ENCODE data around the gene NEMF. TPM values are rescaled to one million over a fixed set of nuclear protein-coding genes. Genes with fewer than 3 reads are reported as not detected.
A peak's percentile ranks its signal among the peaks of the same experiment; 100 is the strongest.

The NEMF gene
- total RNA-seq, 1 donor from 2014 or later: 110 TPM

DNA sequence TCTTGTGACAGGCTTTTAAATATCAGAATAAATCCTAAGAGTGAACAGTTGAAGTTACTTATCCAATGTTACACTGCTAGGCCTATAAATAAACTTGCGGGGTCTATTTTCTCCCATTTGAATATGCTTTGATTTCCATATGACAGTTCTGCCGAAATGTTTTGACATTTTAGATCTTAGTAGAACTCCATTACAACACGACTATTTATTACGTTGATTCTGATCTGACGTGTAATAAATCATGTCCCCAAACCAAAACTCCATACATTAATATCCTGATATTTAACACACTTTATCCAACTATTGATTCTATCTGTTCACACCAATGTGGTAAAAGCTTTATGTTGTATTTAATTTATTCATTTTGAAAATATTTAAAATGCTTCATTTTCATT, 16.1 kb upstream of the NEMF start:
- ATAC-seq (ENCODE audit: low read depth): no peak
- Mint-ChIP-seq H3K4me1 (peaks cover 43% of the 10 kb centered on the region), H3K9me3 (no peaks in the 10 kb centered on the region), H3K27me3 (no peaks in the 10 kb centered on the region), H3K4me3 (peak overlapping the region; percentile 95), H3K27ac (peak overlapping the region; percentile 100), H3K36me3 (ENCODE audit: low read depth) (no peaks in the 10 kb centered on the region)
- no peak for DNase-seq
- ChIA-PET CTCF (interaction anchor here (0.6 to 8.5 kb wide), 10 partner anchors 10 to 236 kb away, joined by 3 to 90 read pairs (median 4); partner anchors contain the start of gene NEMF), POLR2A (interaction anchor here (0.6 to 11.5 kb wide), 31 partner anchors 11 to 362 kb away, joined by 3 to 233 read pairs (median 12); partner anchors contain the start of genes ARF6, NEMF, SOS2 and VCPKMT)
- no peak for TF ChIP-seq CTCF (IDR thresholded peaks at IDR 0.05)
- intact Hi-C loops (cut with micrococcal nuclease): loop anchor here (1.0 to 10.0 kb wide), 8 partner anchors 24 to 1996 kb away; partner anchors contain the start of genes GNG2 and SAV1

GRCh38 chr14:49867831-49868719, 15.5 kb upstream of the NEMF start:
- Mint-ChIP-seq H3K9me3 (no peaks in the 10 kb centered on the region), H3K36me3 (ENCODE audit: low read depth) (peaks cover 3% of the 10 kb centered on the region), H3K4me1 (peaks cover 44% of the 10 kb centered on the region), H3K27me3 (no peaks in the 10 kb centered on the region), H3K4me3 (peak overlapping the region; percentile 95), H3K27ac (peak overlapping the region; percentile 100)
- no peak for TF ChIP-seq CTCF (IDR thresholded peaks at IDR 0.05)
- ATAC-seq (ENCODE audit: low read depth) (peak; percentile 84), DNase-seq (peak; percentile 85)
- ChIA-PET CTCF (interaction anchor here (0.6 to 8.5 kb wide), 13 partner anchors 11 to 238 kb away, joined by 3 to 90 read pairs (median 5); partner anchors contain the start of gene NEMF), POLR2A (interaction anchor here (0.6 to 11.5 kb wide), 36 partner anchors 12 to 363 kb away, joined by 3 to 233 read pairs (median 10); partner anchors contain the start of genes ARF6, KLHDC2, NEMF and SOS2)
- intact Hi-C loops (cut with micrococcal nuclease): loop anchor here (1.0 to 10.0 kb wide), 8 partner anchors 24 to 1997 kb away; partner anchors contain the start of genes GNG2 and SAV1

DNA sequence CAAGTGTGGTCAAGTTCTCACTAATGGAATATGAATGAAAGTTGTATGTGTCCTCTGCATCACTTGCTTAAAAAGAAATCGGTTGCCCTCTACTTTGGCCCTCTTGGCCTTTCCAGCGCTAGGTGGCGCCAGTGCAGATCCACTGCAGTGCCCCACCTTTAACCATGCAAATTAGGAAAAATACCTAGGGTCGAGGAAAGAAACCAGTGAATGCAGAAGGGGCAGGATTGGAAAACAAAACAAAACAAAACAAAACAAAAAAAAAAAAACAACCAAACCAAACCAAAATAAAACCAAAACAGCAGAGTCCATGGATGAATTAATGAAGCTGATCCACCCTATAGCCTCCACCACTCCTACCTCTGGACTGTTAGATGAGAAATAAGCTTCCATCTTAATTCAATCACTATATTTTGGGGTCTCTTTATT, 12.9 kb upstream of the NEMF start:
- peaks cover 2% of the 10 kb centered on the region for H3K27me3 Mint-ChIP-seq
- H3K36me3 Mint-ChIP-seq (ENCODE audit: low read depth): peaks cover 15% of the 10 kb centered on the region
- POLR2A ChIA-PET: interaction anchor here (0.6 to 11.5 kb wide), 22 partner anchors 13 to 399 kb away, joined by 3 to 233 read pairs (median 6); partner anchors contain the start of genes ARF6 and NEMF
- no peak overlapping the region for H3K4me3 Mint-ChIP-seq
- DNase-seq: peak; percentile 72
- intact Hi-C loops (cut with micrococcal nuclease): loop anchor here (1.0 to 10.0 kb wide), 4 partner anchors 240 to 1999 kb away; partner anchors contain the start of genes GNG2 and SAV1
- H3K27ac Mint-ChIP-seq: no peak overlapping the region
- no peak for TF ChIP-seq CTCF (IDR thresholded peaks at IDR 0.05)
- no peaks in the 10 kb centered on the region for H3K9me3 Mint-ChIP-seq
- no peak for ATAC-seq (ENCODE audit: low read depth)
- H3K4me1 Mint-ChIP-seq: peaks cover 45% of the 10 kb centered on the region
- CTCF ChIA-PET: interaction anchor here (0.5 to 8.5 kb wide), 21 partner anchors 12 to 251 kb away, joined by 3 to 90 read pairs (median 4); partner anchors contain the start of genes ARF6 and VCPKMT

DNA sequence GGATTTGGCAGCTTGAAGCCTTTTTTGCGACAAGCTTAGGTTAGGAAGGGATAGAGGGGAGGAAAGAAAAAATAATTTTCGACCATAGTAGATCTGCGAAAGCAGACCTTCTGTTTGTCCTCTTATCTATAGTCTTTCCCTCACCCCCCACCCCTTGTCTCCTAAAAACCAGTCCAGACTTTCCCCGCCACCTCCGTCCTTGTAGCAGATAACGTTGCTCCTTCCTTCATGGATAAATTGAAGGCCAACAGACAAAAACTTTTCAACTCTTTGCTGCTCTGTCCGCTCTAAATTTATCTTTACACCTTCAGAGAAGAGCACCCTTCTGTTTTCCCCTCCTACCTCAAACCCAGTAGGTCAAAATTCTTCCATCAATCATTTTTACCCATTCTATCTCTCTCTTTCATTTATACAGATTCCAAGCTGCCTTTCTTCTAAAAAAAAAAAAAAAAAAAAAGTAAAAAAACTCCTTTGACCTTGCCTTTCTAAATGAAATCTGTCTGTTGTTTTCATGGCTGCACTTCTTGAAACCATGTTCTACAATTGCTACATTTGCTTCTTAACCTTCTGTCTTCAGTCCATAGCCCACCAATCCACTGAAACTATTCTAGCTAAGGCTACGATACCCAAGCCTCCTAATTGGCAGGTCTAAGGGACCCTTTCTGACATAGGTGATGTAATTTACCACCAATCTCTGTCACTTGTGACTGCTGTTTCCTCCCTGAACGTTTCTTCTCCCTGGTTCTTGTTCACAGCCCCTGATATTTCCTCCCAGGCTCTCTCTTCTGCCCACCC, 11.1 kb upstream of the NEMF start:
- Mint-ChIP-seq H3K4me1 (peaks cover 32% of the 10 kb centered on the region), H3K27ac (no peak overlapping the region), H3K4me3 (no peak overlapping the region), H3K27me3 (peaks cover 2% of the 10 kb centered on the region), H3K36me3 (ENCODE audit: low read depth) (peaks cover 15% of the 10 kb centered on the region), H3K9me3 (no peaks in the 10 kb centered on the region)
- no peak for ATAC-seq (ENCODE audit: low read depth)
- no peak for DNase-seq
- no peak for TF ChIP-seq CTCF (IDR thresholded peaks at IDR 0.05)
- ChIA-PET POLR2A (interaction anchor here (0.6 to 11.5 kb wide), 39 partner anchors 7 to 451 kb away, joined by 3 to 233 read pairs (median 10); partner anchors contain the start of genes ARF6, DMAC2L, DNAAF2 and L2HGDH), CTCF (interaction anchor here (0.9 to 8.5 kb wide), 21 partner anchors 7 to 252 kb away, joined by 3 to 90 read pairs (median 6); partner anchors contain the start of genes ARF6, DNAAF2, NEMF and VCPKMT)
- intact Hi-C loops (cut with micrococcal nuclease): loop anchor here (2.0 to 10.0 kb wide), 4 partner anchors 67 to 2001 kb away; partner anchors contain the start of genes GNG2 and SAV1

Measured in activated B cell treated with CpG ODN at 0.5 μM for 24 hours (primary cell).